GM19467 (cell line): ENCODE data around the gene FIP1L1.

Source experiments
- ATAC-seq: cut with Tn5 transposase; IDR thresholded peaks from one replicate; pipeline ENCODE4 v1.9.1; 2021; ENCODE audit warnings: mild to moderate bottlenecking, moderate library complexity; ENCODE audit not compliant: unreplicated experiment

The FIP1L1 gene

DNA sequence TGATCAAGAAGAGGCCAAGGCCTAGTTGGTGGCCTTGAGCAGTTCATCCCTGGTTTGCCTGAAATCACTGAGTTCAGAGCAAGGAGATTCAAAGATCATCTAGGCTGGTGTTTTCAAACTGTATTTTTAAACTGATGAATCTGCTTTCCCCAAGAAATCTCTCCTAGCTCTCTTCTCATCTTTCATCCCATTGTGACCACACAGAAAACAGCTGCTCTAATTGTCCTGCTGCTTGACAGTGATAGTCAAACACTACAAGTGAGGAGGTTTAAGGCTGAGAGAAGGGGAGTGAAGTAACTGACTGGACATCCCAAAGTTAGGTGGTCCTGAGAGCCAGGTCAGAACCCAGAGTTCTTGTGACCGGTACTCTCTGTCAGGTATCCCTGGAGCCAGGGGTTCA is 122.3 kb downstream of the FIP1L1 start:
- ATAC-seq = no peak

DNA sequence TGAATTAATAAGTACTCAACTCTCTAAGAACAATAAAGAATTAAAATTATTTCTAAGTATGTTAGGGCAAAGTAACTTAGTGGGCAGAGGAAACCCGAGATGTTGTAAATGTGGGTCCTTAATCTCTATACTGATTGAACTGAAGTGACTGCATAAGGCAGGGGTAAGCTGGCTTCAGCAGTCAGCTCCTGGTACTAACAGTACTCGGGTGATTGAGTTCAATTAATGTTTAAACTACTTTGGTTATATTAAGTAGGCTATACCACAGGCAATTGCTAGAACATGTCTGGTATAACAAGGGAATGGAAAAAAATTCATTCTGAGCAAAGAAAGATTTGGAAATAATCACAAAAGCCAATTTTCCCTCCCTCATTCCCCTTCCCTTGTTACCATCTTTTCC is 123.1 kb downstream of the FIP1L1 start:
- ATAC-seq = no peak

DNA sequence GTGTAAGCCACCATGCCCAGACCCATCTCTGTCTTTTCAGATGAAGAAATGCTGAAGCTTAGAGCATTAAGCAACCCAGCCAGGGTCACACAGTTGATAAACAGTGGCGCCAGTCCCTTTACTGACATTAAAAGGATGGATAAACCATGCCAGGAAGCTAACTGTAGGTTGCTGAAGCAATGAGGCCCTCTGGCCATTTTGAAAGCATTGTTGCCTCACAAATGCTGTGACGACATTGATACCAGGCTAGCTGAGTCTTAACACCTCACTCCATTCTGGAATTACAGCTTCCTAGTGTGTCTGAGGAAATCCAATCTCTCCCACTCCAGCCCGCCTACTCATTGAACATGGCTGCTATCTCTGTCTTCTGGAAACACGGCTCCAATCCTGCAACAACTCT is 124.1 kb downstream of the FIP1L1 start:
- no peak for ATAC-seq

DNA sequence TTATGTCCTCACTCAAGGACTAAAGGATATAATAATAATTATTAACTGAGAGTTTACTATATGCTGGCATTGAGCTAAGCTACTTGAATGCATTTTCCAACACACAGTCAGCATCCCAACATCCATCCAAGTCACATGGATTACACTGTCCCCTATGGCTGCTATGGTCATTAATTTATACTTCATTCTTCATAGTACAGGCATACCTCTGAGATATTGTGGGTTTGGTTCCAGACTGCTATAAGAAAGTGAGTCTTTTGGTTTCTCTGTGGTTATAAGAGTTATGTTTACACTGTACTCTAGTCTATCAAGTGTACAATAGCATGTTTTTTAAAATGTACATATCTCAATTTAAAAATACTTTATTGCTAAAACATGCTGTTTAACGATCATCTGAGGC is 124.7 kb downstream of the FIP1L1 start:
- ATAC-seq = no peak

DNA sequence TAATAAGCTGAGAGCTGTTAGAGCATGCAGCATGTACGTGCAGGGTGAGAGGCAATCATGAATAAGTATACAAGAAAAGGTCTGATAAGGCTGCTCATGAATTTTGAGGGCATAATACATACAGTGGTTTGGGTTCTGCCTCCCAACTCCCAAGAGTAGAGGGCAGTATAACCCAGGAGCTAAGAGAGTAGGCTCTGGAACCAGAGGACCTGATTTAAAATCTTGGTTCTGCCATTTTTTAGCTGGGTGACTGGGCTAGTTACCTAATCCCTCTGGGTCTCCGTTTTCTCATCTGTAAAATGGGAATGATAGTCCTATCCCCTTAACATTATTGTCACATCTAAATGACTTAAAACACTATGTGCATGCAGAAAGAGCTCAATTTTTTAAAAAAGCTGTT is 128.5 kb downstream of the FIP1L1 start:
- ATAC-seq = no peak

DNA sequence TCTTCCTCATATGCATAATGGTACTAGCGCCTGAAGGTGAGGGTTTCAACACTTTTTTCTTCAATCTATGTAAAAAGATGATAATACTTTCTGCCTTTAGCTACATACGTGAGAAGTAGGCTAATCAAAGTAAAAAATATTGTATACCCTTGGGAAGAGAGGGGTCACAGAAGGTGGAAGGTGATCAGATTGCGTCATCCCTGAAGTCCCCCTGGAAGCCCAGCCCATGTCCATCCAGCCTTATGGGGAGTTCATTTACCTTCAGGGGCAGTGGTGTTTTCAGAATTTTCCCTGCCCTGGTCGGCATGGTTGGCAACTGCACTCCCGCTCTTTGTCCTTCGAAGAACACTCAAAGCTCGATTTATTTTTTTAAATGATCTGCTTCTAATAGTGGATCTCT is 129.6 kb downstream of the FIP1L1 start:
- ATAC-seq = no peak

DNA sequence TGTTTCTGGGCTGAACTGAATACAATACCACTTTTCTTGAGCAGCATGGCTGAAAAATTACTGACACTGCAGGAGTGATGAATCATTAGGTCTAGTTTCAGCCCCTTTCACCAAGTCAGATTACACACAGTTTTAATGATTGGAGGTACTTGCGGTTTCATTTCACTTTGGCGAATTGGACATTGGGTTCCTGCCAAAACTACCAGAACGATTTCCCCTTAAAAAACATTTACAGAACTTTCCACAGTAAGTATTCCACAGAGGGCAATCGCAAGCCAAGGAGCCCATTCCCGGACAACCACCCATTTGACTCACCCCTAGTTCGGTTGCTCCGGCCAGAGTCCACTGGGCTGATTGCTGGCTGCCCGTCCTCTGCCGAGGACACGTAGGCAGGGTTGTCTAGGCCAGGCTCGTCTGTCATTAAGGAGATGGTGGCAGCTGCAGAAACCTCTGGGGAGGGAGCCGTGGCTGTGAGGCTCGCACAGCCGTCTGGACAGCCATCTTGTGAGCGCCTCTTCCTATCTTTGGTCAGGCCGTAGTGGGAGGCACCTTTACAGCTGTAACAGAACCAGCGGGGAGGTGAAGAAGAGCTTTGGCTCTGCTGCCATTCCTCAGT is 130.3 kb downstream of the FIP1L1 start:
- ATAC-seq = no peak

DNA sequence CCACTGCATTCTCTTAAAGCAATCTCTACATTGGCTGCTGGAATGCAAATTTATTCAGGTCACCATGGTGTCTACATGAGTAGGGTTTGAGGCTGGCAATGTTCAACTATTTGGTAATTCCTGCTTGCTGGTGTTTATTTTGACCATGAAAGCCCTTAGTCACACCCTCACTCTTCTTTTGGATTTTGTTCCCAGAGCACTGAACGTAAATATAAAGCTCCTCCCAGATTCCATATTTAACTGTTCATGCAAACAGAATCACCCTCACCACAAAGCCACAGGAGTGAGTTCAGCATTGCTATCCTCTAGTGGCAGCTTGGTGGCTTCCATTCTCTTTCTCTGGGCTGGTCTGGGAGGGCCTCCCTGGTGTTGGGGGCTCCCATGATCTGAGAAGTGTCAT is 131.0 kb downstream of the FIP1L1 start:
- no peak for ATAC-seq

DNA sequence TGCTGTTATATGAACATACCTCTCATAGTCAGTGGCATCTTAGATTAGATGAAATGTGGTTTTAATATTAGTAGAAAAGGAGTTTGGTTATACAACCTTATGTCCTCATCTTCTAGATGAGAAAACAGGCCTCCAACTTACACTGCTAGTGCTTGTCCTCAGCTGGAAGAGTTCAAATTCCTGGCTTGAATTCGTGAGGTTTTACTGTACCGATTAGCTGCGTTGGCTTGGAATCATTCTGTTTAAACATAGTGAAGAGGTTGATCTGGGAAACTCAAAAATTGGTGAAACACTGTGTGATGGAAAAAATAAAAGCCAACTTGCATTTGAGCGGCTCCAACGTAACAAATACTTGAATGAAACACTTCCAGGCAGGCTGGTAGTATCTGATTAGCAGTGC is 132.9 kb downstream of the FIP1L1 start:
- ATAC-seq = no peak
